ENCODE data around the gene ACTR1A. TPM values are rescaled to one million over a fixed set of nuclear protein-coding genes. Genes with fewer than 3 reads are reported as not detected.
"Not testable (repeated sequence)": the region's sequence is repeated elsewhere in the genome, so short reads cannot be mapped to it uniquely, and the experiment has no call there.

The ACTR1A gene
- 65.8 and 66.2 TPM in 2 replicates for total RNA-seq (2014; rRNA removed; shearing (Covaris generic))

GRCh38 chr10:102502337-102503151 lies at the start of gene ACTR1A:
Gene ACTR1A (minus strand): TSS chr10:102502712. CDS start chr10:102502647, 65 bp downstream.
- peak; percentile 99 for DNase-seq (ENCODE audit: low spot score)

- no peak for DNase-seq (ENCODE audit: low spot score)
These were observed 48.2 kb upstream of the ACTR1A start for GRCh38 chr10:102550636-102551210.

- no peak for DNase-seq (ENCODE audit: low spot score)
These were observed 47.0 kb upstream of the ACTR1A start for GRCh38 chr10:102549549-102549948.

GRCh38 chr10:102546606-102547320 lies 44.3 kb upstream of the ACTR1A start:
- no peak for DNase-seq (ENCODE audit: low spot score)

GRCh38 chr10:102545997-102546396 lies 43.5 kb upstream of the ACTR1A start:
- no peak for DNase-seq (ENCODE audit: low spot score)

- no peak for DNase-seq (ENCODE audit: low spot score)
These were observed 42.9 kb upstream of the ACTR1A start for GRCh38 chr10:102545265-102545871.

GRCh38 chr10:102542800-102543418 lies 40.4 kb upstream of the ACTR1A start:
- no peak for DNase-seq (ENCODE audit: low spot score)

- peak; percentile 52 for DNase-seq (ENCODE audit: low spot score)
These were observed 37.5 kb upstream of the ACTR1A start for GRCh38 chr10:102540023-102540422.

- DNase-seq (ENCODE audit: low spot score), result no peak
These were observed 36.3 kb upstream of the ACTR1A start for GRCh38 chr10:102538811-102539210.

- no peak for DNase-seq (ENCODE audit: low spot score)
These were observed 35.4 kb upstream of the ACTR1A start for GRCh38 chr10:102537948-102538347.

GRCh38 chr10:102537367-102537766 lies 34.9 kb upstream of the ACTR1A start:
- DNase-seq (ENCODE audit: low spot score), result no peak

- DNase-seq (ENCODE audit: low spot score), result no peak
These were observed 33.1 kb upstream of the ACTR1A start for GRCh38 chr10:102535481-102536147.

- not testable (repeated sequence) for DNase-seq (ENCODE audit: low spot score)
These were observed 32.5 kb upstream of the ACTR1A start for GRCh38 chr10:102534966-102535365.

- DNase-seq (ENCODE audit: low spot score), result no peak
These were observed 31.8 kb upstream of the ACTR1A start for GRCh38 chr10:102534333-102534732.

GRCh38 chr10:102527546-102527945 lies 25.0 kb upstream of the ACTR1A start:
- no peak for DNase-seq (ENCODE audit: low spot score)

- no peak for DNase-seq (ENCODE audit: low spot score)
These were observed 22.2 kb upstream of the ACTR1A start for GRCh38 chr10:102524746-102525145.

GRCh38 chr10:102523250-102524029 lies 20.9 kb upstream of the ACTR1A start:
- DNase-seq (ENCODE audit: low spot score), result no peak

- no peak for DNase-seq (ENCODE audit: low spot score)
These were observed 20.4 kb upstream of the ACTR1A start for GRCh38 chr10:102522874-102523249.

GRCh38 chr10:102519246-102519825 lies 16.8 kb upstream of the ACTR1A start:
- DNase-seq (ENCODE audit: low spot score), result no peak

- DNase-seq (ENCODE audit: low spot score), result no peak
These were observed 15.0 kb upstream of the ACTR1A start for GRCh38 chr10:102517553-102517952.
